Activated T-cell treated with anti-CD3 and anti-CD28 coated beads, Interleukin-2, amount 50 U/mL, for 48 hours (primary cell): Measurements from ENCODE around the gene GRHPR.
"Not testable (repeated sequence)": the region's sequence is repeated elsewhere in the genome, so short reads cannot be mapped to it uniquely, and the experiment has no call there.

ENCODE experiments used
- DNase-seq, 2 experiments: peaks; one replicate each; pipeline ENCODE4 v3.0.0-alpha.2; 2020

Gene GRHPR

GRCh38 chr9:37424204-37424685, 1.7 kb downstream of the GRHPR start:
- no peak for DNase-seq

- no peak for DNase-seq
Observed at GRCh38 chr9:37424686-37425297, 2.3 kb downstream of the GRHPR start.

GRCh38 chr9:37425298-37425752, 2.8 kb downstream of the GRHPR start:
- no peak for DNase-seq

- DNase-seq = not testable (repeated sequence)
Observed at GRCh38 chr9:37426431-37426830, 3.9 kb downstream of the GRHPR start.

- no peak for DNase-seq
Observed at GRCh38 chr9:37426846-37427245, 4.3 kb downstream of the GRHPR start.

- DNase-seq = no peak
Observed at GRCh38 chr9:37428345-37428744, 5.8 kb downstream of the GRHPR start.

- no peak for DNase-seq
Observed at GRCh38 chr9:37429441-37430285, 7.2 kb downstream of the GRHPR start.

GRCh38 chr9:37430841-37431597, 8.5 kb downstream of the GRHPR start:
- no peak for DNase-seq

- no peak for DNase-seq
Observed at GRCh38 chr9:37432020-37432419, 9.5 kb downstream of the GRHPR start.

GRCh38 chr9:37433867-37434371, 11.4 kb downstream of the GRHPR start:
- no peak for DNase-seq

- DNase-seq = no peak
Observed at GRCh38 chr9:37436540-37436939, 14.0 kb downstream of the GRHPR start.

- no peak for DNase-seq
Observed at GRCh38 chr9:37437010-37437409, 14.5 kb downstream of the GRHPR start.

GRCh38 chr9:37437621-37438020, 15.1 kb downstream of the GRHPR start:
- no peak for DNase-seq

- DNase-seq = no peak
Observed at GRCh38 chr9:37438359-37438758, 15.9 kb downstream of the GRHPR start.

GRCh38 chr9:37441776-37442370, 19.4 kb downstream of the GRHPR start:
- DNase-seq = no peak

- no peak for DNase-seq
Observed at GRCh38 chr9:37442556-37442955, 20.1 kb downstream of the GRHPR start.

GRCh38 chr9:37443566-37443965, 21.1 kb downstream of the GRHPR start:
- no peak for DNase-seq

GRCh38 chr9:37444890-37445289, 22.4 kb downstream of the GRHPR start:
- no peak for DNase-seq

GRCh38 chr9:37445832-37446231, 23.3 kb downstream of the GRHPR start:
- no peak for DNase-seq

- DNase-seq = no peak
Observed at GRCh38 chr9:37446401-37446800, 23.9 kb downstream of the GRHPR start.

- no peak for DNase-seq
Observed at GRCh38 chr9:37447111-37447510, 24.6 kb downstream of the GRHPR start.

GRCh38 chr9:37449862-37450632, 27.6 kb downstream of the GRHPR start:
- DNase-seq = no peak
